MG63 (cell line): ENCODE results near the gene ADCY7. TPM values are rescaled to one million over a fixed set of nuclear protein-coding genes. Genes with fewer than 3 reads are reported as not detected.

Experiments used
- DNase-seq: peaks from one replicate; pipeline ENCODE4 v3.0.0-alpha.2; 2020
- H3K27me3 ChIP-seq: fragments of 250-450 bp; sonication (Bioruptor Pico); 2 replicates; pipeline ENCODE4 v1.5.1; 2020; ENCODE audit warnings: mild to moderate bottlenecking, moderate library complexity
- H3K36me3 ChIP-seq: fragments of 250-450 bp; sonication (Bioruptor Pico); 2 replicates; pipeline ENCODE4 v1.5.1; 2020; ENCODE audit warnings: mild to moderate bottlenecking, moderate library complexity
- H3K4me3 ChIP-seq: fragments of 250-450 bp; sonication (Bioruptor Pico); 2 replicates; pipeline ENCODE4 v1.5.1; 2020; ENCODE audit warnings: mild to moderate bottlenecking, moderate library complexity
- H3K9me3 ChIP-seq: fragments of 250-450 bp; sonication (Bioruptor Pico); 2 replicates; pipeline ENCODE4 v1.5.1; 2020; ENCODE audit warnings: mild to moderate bottlenecking, moderate library complexity
- total RNA-seq: library from RNA; depleted of rRNA; stranded (reverse); fragments of >200 nt; shearing (Covaris generic); gene quantifications from 2 replicates; pipeline ENCODE4 v1.2.3, GENCODE V29; 2014; ENCODE audit warnings: low replicate concordance

ADCY7 gene
- total RNA-seq, 1 experiment from 2014 or later, result 28.0 TPM

DNA sequence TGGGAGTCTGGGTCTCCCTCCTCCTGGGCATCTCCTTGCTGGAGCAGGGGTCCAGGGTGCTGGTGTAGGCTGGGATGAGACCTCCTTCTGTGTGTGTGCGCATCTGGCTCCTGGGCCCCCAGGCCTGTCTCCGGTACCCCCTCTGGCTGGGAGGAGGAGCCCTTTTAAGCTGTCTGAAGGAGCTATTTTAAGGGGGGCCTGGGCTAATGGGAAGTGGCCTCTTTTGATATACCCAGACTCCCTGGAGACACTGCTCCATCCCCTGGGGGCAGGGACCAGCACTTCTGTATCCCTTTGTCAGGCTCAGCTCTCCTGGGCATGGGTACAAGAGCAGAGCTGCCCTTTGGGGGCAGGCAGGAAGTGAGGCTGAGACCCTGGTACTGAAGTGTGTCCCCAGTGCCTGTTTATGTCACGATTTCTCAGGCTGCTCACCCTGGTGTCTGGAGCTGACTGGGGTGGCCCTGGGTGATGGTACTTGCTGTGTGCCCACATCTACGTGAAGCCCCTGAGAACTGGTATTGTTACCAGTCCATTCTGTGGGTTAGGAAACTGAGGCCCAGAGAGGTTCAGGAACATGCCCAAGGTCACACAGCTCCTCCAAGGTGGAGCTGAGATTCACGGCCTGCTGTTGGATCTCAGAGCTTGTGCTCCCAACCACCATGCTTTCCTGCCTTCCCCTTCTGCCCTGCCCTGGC, 6.5 kb downstream of the ADCY7 start:
- H3K27me3 ChIP-seq, result no peaks in the 10 kb centered on the region
- no peaks in the 10 kb centered on the region for H3K36me3 ChIP-seq
- no peaks in the 10 kb centered on the region for H3K9me3 ChIP-seq
- no peak for DNase-seq
- no peak overlapping the region for H3K4me3 ChIP-seq

DNA sequence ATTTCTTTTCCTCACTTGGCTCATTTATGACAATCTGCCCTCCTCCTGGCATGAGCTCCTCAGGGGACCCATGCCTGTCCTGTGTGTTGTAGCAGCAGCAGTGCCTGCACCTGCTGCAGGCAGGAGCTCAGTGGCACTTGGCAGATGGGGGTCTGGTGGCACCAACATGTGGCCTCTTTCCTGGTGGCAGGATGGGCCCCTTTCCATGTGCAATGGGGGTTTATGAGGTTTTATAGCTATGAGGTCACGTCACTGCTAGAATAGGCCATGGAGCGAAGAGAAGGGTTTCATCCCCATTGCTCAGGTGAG, 7.0 kb downstream of the ADCY7 start:
- no peaks in the 10 kb centered on the region for H3K9me3 ChIP-seq
- no peaks in the 10 kb centered on the region for H3K36me3 ChIP-seq
- DNase-seq, result no peak

DNA sequence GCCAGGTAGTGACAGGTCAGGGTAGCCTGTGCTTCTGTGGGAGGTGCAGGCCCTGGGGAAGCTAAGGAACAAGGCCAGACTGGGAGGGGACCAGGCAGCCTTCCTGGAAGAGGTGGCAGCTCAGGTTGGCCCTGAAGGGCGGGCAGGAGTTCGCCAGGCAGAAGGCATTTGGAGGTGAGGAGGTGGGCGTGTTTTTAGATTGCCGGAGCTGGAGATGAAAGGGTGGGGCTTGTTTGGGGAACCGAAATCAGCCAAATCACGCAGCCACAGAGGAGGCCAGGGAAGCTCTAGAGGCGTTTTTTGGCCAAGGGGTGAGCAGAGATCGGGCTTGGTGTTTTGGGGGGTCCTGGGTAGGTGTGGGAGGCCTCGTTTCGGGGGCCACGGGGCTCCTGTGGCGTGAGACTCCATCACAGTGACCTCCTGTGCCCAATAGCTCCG, 7.6 kb downstream of the ADCY7 start:
- Histone ChIP-seq H3K27me3 (no peaks in the 10 kb centered on the region), H3K36me3 (no peaks in the 10 kb centered on the region), H3K9me3 (no peaks in the 10 kb centered on the region), H3K4me3 (no peak overlapping the region)
- no peak for DNase-seq

More for the DNA sequence above, 7.0 kb downstream of the ADCY7 start:
- Histone ChIP-seq H3K4me3 (no peak overlapping the region), H3K27me3 (no peaks in the 10 kb centered on the region)

DNA sequence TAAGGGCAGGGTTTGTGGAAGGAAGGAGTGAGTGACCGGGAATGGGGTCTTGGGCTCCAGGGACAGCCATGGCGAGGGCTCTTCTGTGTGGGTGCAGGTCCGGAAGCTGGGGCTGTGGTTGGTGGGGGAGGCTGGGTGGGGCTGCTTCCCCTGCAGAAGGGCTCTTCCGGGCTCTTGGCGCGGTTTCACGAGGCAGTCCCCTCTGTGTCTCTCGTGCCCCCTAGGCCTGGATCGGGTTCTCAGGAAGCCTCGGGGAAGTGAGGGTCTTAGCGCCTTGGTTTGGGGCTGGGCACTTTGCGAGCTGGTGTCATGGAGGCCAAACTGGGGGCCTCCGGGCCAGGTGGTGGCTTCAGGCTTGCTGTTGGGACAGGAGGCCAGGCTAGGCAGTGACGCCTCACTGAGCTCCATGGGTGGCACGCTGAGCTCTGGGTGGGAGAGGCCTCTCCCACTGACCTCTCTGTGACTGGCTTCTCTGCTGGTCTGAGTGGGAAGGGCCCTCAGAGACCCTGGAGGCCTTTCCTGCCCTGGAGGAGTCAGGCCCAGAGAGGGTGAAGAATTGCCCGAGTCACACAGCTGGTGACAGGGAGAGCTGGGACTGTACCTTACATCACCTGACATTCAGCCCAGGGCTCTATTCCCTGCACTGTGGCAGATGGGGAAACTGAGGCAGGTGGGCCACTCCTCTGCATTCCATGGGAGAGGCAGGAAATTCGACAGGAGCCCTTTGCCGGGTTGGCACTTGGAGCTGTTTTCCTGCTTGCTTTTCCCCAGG, 8.2 kb downstream of the ADCY7 start:
- DNase-seq, result no peak
- Histone ChIP-seq H3K36me3 (no peaks in the 10 kb centered on the region), H3K4me3 (no peak overlapping the region)

DNA sequence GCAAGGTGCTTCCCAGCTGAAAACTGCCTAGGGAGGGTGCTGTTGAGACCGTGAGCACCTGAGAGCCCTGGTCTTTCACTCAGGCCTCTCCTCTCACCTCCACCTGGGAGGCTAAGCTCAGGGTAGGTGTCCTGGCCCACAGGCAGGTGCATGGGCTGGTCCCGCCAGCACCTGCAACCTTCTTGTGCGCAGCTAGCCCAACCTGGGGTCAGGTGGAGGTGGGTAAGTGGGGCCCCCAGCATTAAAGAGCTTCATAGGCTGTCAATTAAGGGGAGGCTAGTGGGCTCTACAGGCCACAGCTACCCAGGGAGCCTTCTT, 8.7 kb downstream of the ADCY7 start:
- no peak for DNase-seq
- no peaks in the 10 kb centered on the region for H3K27me3 ChIP-seq
- H3K36me3 ChIP-seq, result no peaks in the 10 kb centered on the region
- no peaks in the 10 kb centered on the region for H3K9me3 ChIP-seq
- no peak overlapping the region for H3K4me3 ChIP-seq

More for the DNA sequence above, 8.2 kb downstream of the ADCY7 start:
- Histone ChIP-seq H3K27me3 (no peaks in the 10 kb centered on the region), H3K9me3 (no peaks in the 10 kb centered on the region)

DNA sequence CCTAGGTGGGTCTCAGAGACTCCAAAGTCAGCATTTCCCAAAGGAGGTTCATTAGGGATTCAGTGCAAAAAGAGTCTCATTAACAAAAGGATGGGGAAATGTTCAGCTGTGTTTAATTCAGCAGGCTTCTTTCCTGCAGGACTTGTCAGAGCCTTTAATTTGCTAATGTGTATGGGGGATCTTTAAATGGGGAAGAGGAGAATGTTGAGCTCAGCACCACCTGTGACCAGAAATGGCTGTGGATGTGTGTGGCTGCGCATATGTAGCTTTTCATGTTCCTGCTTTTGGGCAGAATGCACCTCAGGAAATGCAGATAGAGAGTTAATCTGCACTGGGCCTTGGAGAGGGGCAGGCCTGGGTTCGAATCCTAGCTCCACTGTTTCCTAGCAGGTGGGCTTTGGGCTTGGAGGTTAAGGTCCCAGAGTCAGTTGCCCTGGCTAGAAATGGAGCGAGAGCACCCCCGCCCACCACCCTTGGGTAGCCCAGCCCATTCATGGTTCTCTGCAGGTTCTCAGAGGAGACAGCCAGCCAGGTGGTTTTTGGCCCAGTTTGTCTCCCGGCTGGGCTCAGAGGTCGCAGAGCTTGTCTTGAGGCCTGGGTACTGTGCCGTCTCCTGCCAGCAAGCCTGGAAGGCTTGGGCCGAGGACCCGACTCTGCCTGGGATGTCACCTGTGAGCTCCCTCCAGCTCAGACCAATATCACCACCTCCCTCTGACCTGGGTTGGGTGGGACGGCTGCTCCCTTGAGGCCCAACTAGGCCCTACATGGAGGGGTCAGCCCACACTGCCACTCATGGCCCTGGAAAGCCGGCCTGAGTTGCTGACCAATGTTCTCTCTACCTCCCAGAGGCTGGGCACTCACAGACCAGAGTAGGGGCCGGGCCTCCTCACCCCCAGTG, 9.3 kb downstream of the ADCY7 start:
- no peak for DNase-seq
- no peak overlapping the region for H3K4me3 ChIP-seq
- H3K27me3 ChIP-seq, result no peaks in the 10 kb centered on the region
- no peaks in the 10 kb centered on the region for H3K9me3 ChIP-seq
- no peaks in the 10 kb centered on the region for H3K36me3 ChIP-seq

DNA sequence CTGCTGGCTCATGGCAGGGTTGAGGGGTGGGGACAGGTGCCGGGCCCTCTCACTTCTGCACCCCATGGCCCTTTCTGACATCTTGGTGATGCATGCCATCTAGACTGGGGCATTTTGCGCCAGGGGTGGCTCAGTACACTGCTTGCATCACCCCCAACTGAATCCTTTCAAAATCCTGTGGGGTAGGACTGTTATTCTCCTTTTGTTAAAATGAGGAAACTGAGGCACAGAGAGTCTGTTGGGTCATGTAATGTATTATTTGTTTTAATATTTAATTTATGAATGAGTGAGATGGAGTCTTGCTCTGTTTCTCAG, 9.9 kb downstream of the ADCY7 start:
- Histone ChIP-seq H3K9me3 (no peaks in the 10 kb centered on the region), H3K4me3 (no peak overlapping the region), H3K36me3 (no peaks in the 10 kb centered on the region), H3K27me3 (no peaks in the 10 kb centered on the region)
- DNase-seq, result no peak

DNA sequence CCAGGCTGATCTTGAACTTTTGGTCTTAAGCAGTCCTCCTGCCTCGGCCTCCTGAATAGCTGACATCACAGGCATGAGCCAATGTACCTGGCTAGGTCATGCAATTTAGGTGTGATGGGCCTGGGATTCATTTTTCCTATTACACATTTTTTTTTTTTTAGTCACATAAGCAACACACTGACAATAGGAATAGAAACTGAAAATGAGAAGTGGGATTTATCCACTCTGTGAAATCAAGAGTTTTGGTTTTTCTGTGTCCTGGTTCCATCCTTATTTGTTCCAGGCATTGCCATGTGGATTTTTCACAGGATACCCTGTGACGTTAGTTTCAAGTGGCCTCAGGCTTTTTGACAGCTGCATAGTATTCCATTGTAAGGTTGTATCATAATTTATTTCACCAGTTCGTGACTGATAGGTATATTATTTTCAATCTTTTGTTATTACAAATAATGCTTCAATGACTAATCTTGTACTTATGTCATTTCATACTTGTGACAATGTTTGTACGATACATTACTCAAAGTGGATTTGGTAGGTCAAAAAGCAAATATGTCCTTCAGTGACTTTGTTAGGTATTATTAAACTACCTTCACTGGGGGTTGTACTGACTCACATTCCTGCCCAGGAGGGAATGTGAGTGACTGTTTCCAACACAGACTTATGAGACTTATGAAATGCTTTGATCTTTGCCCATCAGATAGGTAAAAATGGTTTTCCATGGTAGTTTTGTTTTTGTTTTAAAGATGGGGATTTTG, 10.6 kb downstream of the ADCY7 start:
- Histone ChIP-seq H3K36me3 (no peaks in the 10 kb centered on the region), H3K4me3 (no peak overlapping the region), H3K9me3 (no peaks in the 10 kb centered on the region), H3K27me3 (no peaks in the 10 kb centered on the region)
- DNase-seq, result no peak

DNA sequence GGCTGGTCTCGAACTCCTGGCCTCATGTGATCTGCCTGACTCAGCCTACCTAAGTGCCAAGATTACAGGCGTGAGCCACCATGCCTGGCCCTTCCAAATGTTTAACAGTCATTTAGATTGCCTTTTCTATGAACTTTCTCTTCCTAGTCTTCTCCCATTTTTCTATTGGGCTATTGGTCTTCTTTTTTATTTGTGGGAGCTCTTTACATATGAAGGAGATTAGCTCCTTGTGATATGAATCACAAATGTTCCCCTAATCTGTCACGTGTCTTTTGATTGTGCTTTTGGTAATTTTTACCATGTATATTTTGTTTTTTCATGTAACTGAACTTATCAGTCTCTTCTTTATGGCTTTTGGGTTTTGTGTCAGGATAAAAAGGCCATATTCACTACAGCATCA, 11.9 kb downstream of the ADCY7 start:
- Histone ChIP-seq H3K36me3 (no peaks in the 10 kb centered on the region), H3K4me3 (no peak overlapping the region), H3K9me3 (no peaks in the 10 kb centered on the region), H3K27me3 (no peaks in the 10 kb centered on the region)
- no peak for DNase-seq

DNA sequence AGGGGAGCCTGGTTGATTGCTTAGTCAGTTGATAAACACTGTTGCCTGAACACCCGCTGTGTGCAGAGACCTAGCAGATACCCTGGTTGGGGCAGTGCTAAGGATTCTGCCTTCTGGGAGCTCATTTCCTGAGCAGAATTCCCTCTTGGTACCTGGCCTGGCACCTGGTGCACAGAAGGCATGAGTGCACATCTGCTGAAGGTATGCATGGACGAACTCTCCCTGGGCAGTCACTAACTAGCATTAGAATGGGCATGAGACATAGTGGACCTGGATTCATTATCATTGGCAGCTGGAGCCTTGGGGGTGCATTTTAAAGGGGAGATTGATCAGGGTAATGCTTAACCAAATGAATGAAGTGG, 13.1 kb downstream of the ADCY7 start:
- Histone ChIP-seq H3K36me3 (no peaks in the 10 kb centered on the region), H3K27me3 (no peaks in the 10 kb centered on the region), H3K9me3 (no peaks in the 10 kb centered on the region), H3K4me3 (no peak overlapping the region)
- DNase-seq, result no peak

DNA sequence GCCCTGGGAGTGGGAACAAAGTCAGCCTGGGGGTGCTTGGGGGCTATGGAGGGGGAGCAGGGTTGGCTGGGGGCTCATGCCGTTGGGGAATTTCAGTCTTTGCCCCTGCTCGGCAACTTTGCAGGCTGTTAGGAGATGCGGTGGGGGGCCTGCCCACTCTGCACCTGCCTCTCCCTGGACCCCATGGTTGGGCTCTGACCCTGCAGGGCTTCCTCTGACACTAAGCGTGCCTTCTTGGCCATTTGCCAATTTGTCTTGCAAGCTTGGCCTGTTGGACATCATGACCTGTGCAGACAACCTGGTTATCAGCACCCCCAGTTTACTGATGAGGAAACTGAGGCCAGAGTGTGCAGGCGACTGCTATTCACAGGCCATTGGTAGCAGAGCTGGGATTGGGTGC, 14.6 kb downstream of the ADCY7 start:
- DNase-seq, result no peak
- Histone ChIP-seq H3K4me3 (no peak overlapping the region), H3K27me3 (no peaks in the 10 kb centered on the region), H3K9me3 (no peaks in the 10 kb centered on the region), H3K36me3 (no peaks in the 10 kb centered on the region)

DNA sequence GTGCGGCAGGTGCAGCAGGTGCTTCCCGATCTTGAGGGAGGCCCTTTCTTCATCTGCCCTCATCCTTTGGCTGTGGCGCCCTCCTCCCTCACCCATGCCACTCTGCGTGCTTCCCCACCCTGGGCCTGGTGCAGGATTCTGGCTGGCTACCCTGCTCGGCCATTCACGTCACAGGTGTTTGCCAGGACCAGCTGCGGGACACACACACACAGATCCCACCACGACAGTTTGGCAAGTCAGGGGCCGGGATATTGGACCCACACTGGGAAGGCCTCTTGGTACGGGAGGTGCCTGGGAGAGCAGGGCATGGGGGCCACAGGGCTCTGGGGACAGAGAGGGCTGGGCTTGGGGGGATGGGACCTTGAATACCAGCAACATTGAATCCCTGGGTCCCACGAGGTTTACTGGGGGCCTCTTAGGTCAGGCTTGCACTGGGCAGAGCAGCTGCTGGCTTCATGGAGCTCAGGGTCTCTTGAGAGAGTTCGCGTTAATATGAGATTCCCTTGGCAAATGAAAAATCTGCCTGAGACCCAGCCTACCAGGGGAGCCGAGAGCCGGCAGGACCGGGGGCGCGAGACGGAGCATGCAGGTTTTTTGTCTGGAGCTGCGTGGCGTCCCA, 15.1 kb downstream of the ADCY7 start:
- DNase-seq, result no peak
- H3K27me3 ChIP-seq, result no peaks in the 10 kb centered on the region
- no peaks in the 10 kb centered on the region; the same call in 1 of the 2 replicates for H3K36me3 ChIP-seq
- no peak overlapping the region for H3K4me3 ChIP-seq
- no peaks in the 10 kb centered on the region for H3K9me3 ChIP-seq

DNA sequence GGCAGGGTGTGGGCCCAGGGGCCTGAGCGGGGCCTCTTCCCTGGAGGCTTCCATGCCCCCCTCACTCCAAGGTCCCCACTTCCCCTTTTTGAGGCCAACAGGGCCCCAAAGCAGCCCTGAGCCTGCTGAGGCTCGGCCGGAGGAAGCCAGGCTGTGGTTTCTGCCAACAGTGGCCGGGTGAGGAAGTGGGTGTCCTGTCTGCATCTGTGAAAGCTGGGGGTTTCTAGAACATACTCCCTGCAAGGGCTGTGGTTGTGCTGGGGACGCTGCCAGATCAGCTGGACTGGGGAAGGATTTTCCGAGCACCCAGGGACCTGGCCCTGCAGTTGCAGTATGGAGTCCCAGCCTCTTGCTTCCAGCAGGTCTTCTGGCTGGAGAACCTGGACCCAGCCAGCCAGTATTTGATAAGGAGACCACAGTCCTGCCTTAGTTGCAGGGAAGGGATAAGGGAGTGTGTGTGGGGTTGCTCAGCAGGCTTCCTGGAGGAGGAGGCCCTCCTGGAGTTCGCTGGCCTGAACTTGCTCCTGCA, 15.7 kb downstream of the ADCY7 start:
- no peak for DNase-seq
- Histone ChIP-seq H3K27me3 (no peaks in the 10 kb centered on the region), H3K9me3 (no peaks in the 10 kb centered on the region), H3K4me3 (no peak overlapping the region), H3K36me3 (no peaks in the 10 kb centered on the region; the same call in 1 of the 2 replicates)

DNA sequence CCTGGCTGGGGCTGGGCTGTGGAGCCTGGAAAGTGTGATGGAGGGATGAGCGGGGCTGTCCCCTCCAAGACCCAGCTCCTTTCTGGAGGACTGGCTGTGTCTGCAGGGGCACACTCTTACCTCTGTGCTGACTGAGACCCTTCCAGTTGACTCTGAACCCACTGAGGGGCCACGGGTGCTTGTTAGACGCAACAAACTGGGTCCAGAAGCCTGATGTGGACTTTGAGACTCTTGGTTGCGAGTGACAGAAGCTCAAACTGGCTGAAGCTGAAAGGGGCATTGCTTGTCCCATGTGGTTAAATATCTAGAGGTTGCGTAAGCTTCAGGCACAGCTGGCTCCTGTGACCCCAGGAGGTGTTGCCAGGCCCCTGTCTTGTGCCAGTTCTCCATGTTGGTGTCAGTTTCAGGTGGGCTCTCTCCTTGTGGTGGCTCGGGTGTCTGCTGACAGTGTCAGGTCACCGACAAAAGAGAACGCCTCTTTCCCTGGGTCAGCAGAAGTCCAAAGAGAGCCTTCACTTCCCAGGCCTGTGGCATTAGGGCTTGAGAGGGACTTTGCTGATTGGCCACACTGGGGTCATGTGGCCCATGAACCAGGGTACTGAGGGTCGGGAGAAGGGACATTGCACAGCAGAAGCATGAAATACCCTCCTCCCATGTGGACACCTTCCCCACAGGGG, 16.7 kb downstream of the ADCY7 start:
- DNase-seq, result no peak
- Histone ChIP-seq H3K4me3 (no peak overlapping the region), H3K36me3 (no peaks in the 10 kb centered on the region; the same call in 1 of the 2 replicates), H3K9me3 (no peaks in the 10 kb centered on the region), H3K27me3 (no peaks in the 10 kb centered on the region)

DNA sequence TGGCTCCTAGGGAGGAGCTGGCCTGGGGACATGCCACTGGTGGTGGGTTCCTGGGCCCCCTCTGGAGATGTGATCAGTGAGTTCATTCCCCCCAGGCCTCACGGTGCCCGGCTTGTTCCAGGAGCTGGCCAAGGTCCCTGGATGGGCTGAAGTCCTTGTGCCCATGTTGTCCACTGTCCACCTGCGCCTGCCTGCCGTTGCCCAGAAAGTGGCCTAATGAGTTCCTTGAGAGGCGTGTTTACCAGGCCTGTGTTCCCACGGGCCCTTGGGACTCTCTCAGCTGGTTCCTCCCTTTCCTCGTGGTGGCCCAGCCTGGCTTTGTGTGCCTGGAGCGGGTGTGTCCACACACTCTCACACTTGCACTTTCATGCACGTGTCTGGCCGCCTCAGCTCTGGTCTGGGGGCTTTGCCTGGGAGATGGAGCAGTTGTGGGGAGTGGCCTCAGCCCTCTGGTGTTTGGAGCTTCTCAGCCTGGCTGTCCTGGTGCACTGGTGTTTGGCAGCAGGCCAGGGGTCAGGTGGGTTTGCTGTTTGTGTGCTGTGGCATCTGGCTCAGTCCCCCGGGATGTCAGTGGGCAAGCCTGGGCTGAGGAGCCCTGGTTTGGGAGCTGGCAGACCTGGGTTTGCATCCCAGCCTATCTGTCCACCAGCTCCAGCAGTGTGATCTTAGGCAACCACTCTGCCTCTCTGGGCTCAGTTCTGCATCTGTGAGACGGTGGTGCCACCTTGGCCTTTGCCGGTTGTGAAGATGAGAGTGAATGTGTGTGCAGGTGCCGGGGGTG, 18.0 kb downstream of the ADCY7 start:
- no peak for DNase-seq
- H3K36me3 ChIP-seq, result no peaks in the 10 kb centered on the region; the same call in none of the 2 replicates

More for the DNA sequence above, 18.0 kb downstream of the ADCY7 start:
- Histone ChIP-seq H3K4me3 (no peak overlapping the region), H3K9me3 (no peaks in the 10 kb centered on the region), H3K27me3 (no peaks in the 10 kb centered on the region)
